HAP-1 (cell line): ENCODE data around the gene PRPSAP1.

Source experiments
- DNase-seq, 2 experiments: peaks; one replicate each; pipeline ENCODE4 v3.0.0-alpha.2; 2016 to 2020; ENCODE audit warnings: low spot score in 2 of 2
- H3K27me3 ChIP-seq: fragments of 250-450 bp; sonication (Bioruptor Pico); 2 replicates; pipeline ENCODE4 v1.5.1; 2020; ENCODE audit warnings: low read depth, mild to moderate bottlenecking, moderate library complexity
- H3K36me3 ChIP-seq: fragments of 250-450 bp; sonication (Bioruptor Pico); replicated peaks from 2 replicates; pipeline ENCODE4 v1.5.1; 2020; ENCODE audit warnings: mild to moderate bottlenecking
- H3K4me1 ChIP-seq: fragments of 250-450 bp; sonication (Bioruptor Pico); 2 replicates; pipeline ENCODE4 v1.5.1; 2020; ENCODE audit warnings: mild to moderate bottlenecking
- H3K4me3 ChIP-seq: fragments of 250-450 bp; sonication (Bioruptor Pico); 2 replicates; pipeline ENCODE4 v1.5.1; 2020; ENCODE audit warnings: mild to moderate bottlenecking, moderate library complexity
- H3K9me3 ChIP-seq: fragments of 250-450 bp; sonication (Bioruptor Pico); 2 replicates; pipeline ENCODE4 v1.5.1; 2020; ENCODE audit warnings: mild to moderate bottlenecking, moderate library complexity
- in situ Hi-C: fragments of 300-500 bp; cut with MboI; formaldehyde crosslinking; loops from 3 replicates; pipeline ENCODE4 v1.14.3; 2020; ENCODE audit warnings: low sequenced_read_pairs, inconsistent platforms, mixed read lengths

The PRPSAP1 gene

DNA sequence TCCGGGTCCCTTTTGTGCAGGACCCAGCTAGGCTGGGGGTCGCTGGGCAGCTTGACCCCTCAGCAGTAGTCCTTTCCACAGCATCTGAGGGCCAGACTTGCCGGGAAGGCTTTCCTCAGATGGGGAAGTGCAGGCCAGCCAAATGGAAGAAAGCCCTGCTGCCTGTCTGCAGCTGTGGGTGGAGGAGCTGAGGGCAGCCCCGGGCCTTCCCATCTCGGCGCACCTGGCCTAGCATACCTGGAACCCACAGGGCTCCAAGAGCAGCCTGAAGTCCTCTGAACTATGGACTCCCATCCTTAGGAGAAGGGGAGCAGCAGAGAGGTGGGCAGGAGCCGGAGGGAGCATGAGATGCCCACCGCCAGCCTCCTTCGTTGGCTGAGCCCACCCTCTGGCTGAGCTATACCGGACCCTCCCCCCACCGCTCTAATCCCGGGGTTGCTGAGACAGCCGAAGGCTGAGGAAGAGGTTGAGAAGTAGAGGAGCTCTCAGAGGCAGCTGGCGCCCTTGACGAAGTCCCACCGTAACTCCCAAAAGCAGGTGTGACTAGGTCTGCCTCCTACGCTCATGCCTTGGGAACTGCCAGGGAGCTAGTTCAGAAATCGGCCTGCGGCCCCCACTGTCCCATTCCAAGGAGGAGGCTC, 75.3 kb downstream of the PRPSAP1 start:
- in situ Hi-C loops: loop anchor here (25.0 kb wide), 1 partner anchor 366 kb away; the partner anchor contains the start of gene MRPL38
- Histone ChIP-seq H3K36me3 (no peaks in the 10 kb centered on the region), H3K4me3 (no peak overlapping the region), H3K4me1 (no peaks in the 10 kb centered on the region), H3K9me3 (no peaks in the 10 kb centered on the region), H3K27me3 (no peaks in the 10 kb centered on the region)
- no peak for DNase-seq

DNA sequence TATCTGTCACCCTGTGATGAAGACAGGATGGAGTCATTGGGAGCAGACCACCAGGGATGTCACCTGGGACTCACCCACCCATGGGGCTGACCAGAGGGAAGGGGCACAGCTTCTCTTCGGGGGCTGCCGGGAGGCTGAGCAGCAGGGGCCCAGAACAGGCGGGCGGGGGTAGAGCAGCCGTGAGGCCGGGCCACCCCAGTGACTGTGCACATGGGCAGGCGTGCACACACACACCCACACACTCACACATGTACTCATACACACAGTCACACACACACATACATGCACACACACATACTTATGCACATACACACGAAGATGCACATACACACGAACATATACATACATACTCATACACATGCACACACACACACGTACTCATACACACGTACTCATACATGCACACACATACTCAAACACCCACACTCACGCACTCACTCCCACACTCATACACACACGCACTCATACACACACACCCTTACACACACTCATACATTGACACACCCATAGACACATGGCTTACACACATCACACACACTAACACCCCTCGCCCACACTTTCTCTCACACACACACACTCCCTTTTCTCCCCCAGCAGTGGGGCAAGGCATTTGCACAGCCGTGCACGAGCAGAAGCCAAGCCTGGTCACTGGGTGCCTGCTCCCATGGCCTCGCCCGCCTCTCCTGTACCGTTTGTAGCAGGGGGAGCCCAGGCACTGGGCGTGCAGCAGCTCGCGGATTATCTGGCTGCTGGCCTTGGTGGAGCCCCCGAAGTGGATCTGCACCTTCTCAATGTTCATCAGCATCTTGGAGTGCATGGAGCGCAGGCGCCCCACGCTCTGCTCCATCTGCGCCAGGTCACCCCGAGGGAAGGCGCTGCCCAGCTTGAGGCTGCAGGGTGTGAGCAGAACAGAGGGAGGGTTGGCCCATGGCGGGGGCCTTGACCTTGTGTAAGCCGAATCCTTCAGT, 76.1 kb downstream of the PRPSAP1 start:
- Histone ChIP-seq H3K36me3 (no peaks in the 10 kb centered on the region), H3K9me3 (no peaks in the 10 kb centered on the region), H3K4me1 (no peaks in the 10 kb centered on the region), H3K4me3 (no peak overlapping the region), H3K27me3 (no peaks in the 10 kb centered on the region)
- no peak for DNase-seq
- in situ Hi-C loops: loop anchor here (25.0 kb wide), 1 partner anchor 365 kb away; the partner anchor contains the start of gene MRPL38

DNA sequence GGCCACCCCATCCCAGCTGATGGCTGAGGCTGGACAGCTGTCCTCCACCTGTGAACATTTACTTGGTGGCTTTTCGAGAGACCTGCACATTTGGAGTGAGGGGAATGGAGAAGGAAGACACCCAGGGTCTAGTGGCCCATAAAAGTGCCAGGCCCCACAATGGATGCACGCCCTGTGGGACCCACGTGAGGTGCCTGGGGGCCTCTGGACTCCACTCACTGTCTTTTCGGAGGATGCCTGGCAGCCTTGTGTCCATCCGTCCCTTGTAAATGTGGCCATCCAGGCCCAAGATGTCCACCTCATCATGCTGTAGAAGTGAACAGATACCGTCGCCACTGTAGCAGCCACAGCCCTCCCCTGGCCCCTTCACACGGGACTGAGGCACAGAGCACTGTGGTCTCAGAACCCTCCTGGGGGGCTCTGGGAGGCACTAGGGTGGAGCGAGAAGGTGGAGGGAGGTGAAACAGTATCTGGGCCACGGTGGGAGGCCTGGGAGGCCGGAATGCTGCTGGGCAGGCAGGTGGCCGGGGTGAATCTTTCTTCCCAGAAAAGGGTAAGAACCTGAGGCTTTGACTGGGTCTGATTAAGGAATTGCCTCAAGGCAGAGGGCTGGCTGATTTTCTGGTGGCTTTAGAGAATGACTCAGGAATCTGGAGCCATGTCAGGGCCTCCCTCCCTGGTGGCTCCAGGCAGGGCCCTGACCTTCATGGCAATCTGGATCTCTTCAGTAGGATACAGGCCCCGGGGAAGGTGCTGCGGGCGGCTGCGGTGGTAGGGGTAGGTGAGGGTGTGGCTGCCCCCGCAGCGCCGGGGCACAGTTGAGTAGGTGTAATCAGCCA, 77.0 kb downstream of the PRPSAP1 start:
- in situ Hi-C loops: loop anchor here (25.0 kb wide), 1 partner anchor 364 kb away; the partner anchor contains the start of gene MRPL38
- Histone ChIP-seq H3K9me3 (no peaks in the 10 kb centered on the region), H3K27me3 (no peaks in the 10 kb centered on the region), H3K4me1 (no peaks in the 10 kb centered on the region), H3K4me3 (no peak overlapping the region), H3K36me3 (no peaks in the 10 kb centered on the region)
- DNase-seq: no peak

DNA sequence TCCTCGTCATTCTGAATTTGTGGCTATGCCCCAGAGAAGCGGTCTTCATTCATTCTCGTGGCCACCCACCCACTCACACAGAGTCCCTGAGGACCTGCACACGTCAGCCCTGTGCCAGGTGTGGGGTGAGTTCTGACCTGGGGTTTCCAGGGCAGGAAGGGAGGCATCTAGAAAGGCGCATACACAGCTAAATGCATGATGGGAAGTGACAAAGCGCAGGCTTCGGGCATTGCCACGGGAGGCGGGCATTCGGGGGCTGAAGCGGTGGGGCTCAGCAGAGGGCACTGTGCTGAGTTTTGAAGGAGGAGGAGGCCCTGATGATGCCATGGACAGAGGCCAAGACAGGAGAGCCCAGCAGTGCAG, 77.7 kb downstream of the PRPSAP1 start:
- DNase-seq: no peak
- no peaks in the 10 kb centered on the region for H3K27me3 ChIP-seq
- no peaks in the 10 kb centered on the region for H3K36me3 ChIP-seq
- H3K9me3 ChIP-seq: no peaks in the 10 kb centered on the region
- in situ Hi-C loops: loop anchor here (25.0 kb wide), 1 partner anchor 364 kb away; the partner anchor contains the start of gene MRPL38
- no peak overlapping the region for H3K4me3 ChIP-seq
- no peaks in the 10 kb centered on the region for H3K4me1 ChIP-seq

DNA sequence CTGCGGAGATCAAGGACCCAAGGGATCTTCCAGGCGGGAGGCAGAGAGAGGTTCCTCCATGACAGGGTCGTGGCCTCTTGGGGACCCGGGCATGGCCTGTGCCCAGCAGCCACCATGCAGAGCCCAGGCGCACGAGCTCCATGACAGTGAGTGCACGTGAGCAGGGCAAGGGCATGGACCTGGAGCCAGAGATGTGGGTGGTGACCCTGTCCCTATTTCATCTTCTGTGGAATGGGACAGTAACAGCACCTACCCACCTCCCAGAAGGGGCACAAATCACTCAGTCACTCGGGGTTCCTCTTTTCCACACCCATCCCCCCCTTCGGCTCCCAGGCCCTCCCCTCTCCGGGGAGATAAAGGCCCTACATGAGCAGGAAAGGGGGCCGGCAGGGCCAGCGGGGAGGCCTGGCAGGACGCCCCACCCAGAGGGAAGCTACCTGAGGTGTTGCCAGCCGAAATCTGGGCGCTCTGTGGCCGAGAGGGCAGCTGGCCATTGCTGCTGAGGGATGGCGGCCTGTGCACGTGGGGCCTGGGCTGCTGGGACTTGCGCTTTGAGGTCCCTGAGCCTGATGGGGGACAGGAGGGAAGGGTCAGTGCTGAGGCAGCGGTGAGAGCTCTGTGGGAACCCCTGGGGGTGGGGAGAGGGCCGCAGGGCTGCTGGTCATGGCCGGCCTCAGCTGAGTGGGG, 78.2 kb downstream of the PRPSAP1 start:
- Histone ChIP-seq H3K4me3 (no peak overlapping the region), H3K9me3 (no peaks in the 10 kb centered on the region), H3K4me1 (no peaks in the 10 kb centered on the region), H3K36me3 (no peaks in the 10 kb centered on the region), H3K27me3 (no peaks in the 10 kb centered on the region)
- no peak for DNase-seq
- in situ Hi-C loops: loop anchor here (25.0 kb wide), 1 partner anchor 363 kb away; the partner anchor contains the start of gene MRPL38

GRCh38 chr17:76274112-76274956, 79.4 kb downstream of the PRPSAP1 start:
- Histone ChIP-seq H3K4me3 (no peak overlapping the region), H3K36me3 (no peaks in the 10 kb centered on the region; the same call in 1 of the 2 replicates), H3K4me1 (no peaks in the 10 kb centered on the region), H3K9me3 (no peaks in the 10 kb centered on the region), H3K27me3 (no peaks in the 10 kb centered on the region)
- DNase-seq: no peak
- in situ Hi-C loops: no loop called here

DNA sequence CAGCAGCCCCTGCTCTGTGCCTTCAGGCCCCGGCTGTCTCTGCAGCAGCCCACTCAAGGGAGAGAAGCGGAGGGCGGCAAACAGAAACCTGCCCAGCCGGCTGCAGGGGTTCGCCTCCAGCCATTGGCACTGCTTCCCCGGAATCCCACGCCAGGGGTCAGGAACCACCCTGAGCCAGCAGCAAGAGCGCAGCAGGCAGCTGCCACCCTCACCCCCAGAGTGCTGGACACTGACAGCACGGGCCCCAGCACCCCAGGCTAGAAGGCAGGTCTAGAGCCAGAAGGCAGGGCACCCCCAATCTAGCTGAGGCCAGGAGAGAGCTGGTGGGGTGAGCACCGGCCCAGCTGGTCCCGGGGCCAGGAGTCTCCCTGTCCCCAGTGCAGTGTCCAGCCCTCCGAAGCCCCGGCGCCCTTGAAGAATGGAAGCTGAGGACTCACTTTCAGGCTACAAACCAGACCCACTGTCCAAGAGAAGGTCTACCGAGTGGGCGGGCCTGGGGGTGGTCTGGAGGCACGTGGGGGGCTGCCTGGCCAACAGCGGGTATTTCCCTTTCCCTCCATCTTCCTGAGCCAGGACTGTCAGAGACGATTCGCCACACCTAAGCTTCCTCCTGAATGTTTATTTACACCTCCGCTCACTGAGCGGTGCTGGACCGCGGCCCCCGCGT, 80.1 kb downstream of the PRPSAP1 start:
- Histone ChIP-seq H3K4me3 (no peak overlapping the region), H3K4me1 (no peaks in the 10 kb centered on the region), H3K27me3 (no peaks in the 10 kb centered on the region), H3K36me3 (no peaks in the 10 kb centered on the region; the same call in 1 of the 2 replicates), H3K9me3 (no peaks in the 10 kb centered on the region)
- no peak for DNase-seq
- in situ Hi-C loops: no loop called here

- H3K27me3 ChIP-seq: no peaks in the 10 kb centered on the region
- in situ Hi-C loops: no loop called here
- peaks cover 2% of the 10 kb centered on the region; the same call in 1 of the 2 replicates for H3K36me3 ChIP-seq
- no peak overlapping the region for H3K4me3 ChIP-seq
- H3K4me1 ChIP-seq: no peaks in the 10 kb centered on the region
- DNase-seq: no peak
- no peaks in the 10 kb centered on the region for H3K9me3 ChIP-seq
These were observed 80.9 kb downstream of the PRPSAP1 start for GRCh38 chr17:76272541-76273444.

DNA sequence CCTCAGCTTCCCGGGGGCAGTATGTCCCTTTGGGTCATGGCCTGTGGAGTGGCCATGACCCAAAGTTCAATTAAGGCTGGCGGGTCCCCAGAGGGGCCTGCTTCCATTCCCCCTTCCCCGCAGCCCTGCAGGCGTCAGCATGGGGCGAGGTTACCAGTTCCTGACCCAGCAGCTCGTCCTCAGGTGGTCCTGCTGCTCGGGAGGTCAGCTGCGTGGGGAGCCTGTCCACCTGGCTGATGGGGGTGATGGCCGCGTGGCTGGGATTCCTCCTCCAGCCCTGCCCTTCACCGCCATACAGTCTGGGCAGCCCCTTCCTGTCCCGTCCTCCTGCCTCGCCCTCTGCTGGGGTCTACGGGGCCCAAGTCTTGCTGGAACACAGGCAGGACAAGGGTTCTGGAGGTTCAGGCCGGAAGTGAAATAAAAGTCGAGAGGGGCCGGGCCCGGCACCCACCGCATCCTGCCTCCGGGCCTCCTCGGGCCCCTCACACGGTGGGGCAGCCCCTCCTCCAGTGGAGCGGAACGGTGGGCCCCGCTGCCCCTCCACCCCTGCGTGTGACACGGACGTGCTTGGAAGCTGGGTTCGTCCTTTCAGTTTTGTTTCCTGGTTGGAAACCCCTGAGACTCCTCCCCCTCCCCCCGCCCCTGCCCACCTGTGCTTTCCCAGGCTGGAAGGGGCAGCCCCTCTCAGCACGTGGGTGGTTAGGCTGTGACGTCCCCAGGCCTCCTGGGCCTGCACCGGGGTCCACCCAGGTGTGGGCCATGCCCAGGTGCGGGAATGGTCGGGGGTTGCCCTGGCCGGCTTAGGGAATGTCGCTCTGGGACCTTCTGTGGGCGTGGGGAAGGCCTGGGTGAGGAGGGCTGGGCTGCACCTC, 81.8 kb downstream of the PRPSAP1 start:
- Histone ChIP-seq H3K9me3 (no peaks in the 10 kb centered on the region), H3K36me3 (peaks cover 3% of the 10 kb centered on the region), H3K27me3 (no peaks in the 10 kb centered on the region), H3K4me3 (no peak overlapping the region), H3K4me1 (peaks cover 2% of the 10 kb centered on the region)
- no peak for DNase-seq
- in situ Hi-C loops: no loop called here

- no peaks in the 10 kb centered on the region for H3K27me3 ChIP-seq
- no peak for DNase-seq
- in situ Hi-C loops: no loop called here
- peaks cover 8% of the 10 kb centered on the region for H3K4me1 ChIP-seq
- peaks cover 3% of the 10 kb centered on the region for H3K36me3 ChIP-seq
- H3K4me3 ChIP-seq: no peak overlapping the region
- H3K9me3 ChIP-seq: no peaks in the 10 kb centered on the region
These were observed 82.7 kb downstream of the PRPSAP1 start for GRCh38 chr17:76270770-76271668.
